K562 (cell line): ENCODE data around the gene CDCP2.

Source experiments
- ARID2 ChIP-seq: fragments of 450-650 bp; IDR thresholded peaks from 2 replicates; pipeline ENCODE4 v1.6.1; 2017; ENCODE audit warnings: antibody characterized with exemption, mild to moderate bottlenecking
- NFXL1 ChIP-seq: fragments of 450-650 bp; formaldehyde crosslinking; IDR thresholded peaks from 2 replicates; pipeline ENCODE4 v1.4.0; 2021; ENCODE audit warnings: mild to moderate bottlenecking
- PHB ChIP-seq: fragments of 250-450 bp; sonication (Bioruptor Pico); IDR thresholded peaks from 2 replicates; pipeline ENCODE4 v1.5.0; 2021
- ZFP36 ChIP-seq: fragments of 150-350 bp; IDR thresholded peaks from 2 replicates; pipeline ENCODE4 v1.6.1; 2018; ENCODE audit warnings: low read length, low read depth; ENCODE audit not compliant: partially characterized antibody

- TF ChIP-seq ARID2 (no peak), ZFP36 (no peak), PHB (CRISPR knock-in tag) (no peak), NFXL1 (CRISPR knock-in tag) (no peak)
These were observed 43.4 kb downstream of the CDCP2 start for GRCh38 chr1:54109129-54110090.
